Fibroblast of pulmonary artery (primary cell): ENCODE results near the gene NEURL1.

Experiments
- DNase-seq: peaks from one replicate; pipeline ENCODE4 v3.0.0-alpha.2; 2010; ENCODE audit warnings: low read depth
- H3K4me3 ChIP-seq: replicated peaks from 2 replicates; pipeline ENCODE4 v1.5.1; 2011; ENCODE audit warnings: low read depth, mild to moderate bottlenecking, control low read depth, low read length, moderate library complexity
- CTCF ChIP-seq: IDR thresholded peaks from 2 replicates; pipeline ENCODE4 v1.5.1; 2011; ENCODE audit warnings: mild to moderate bottlenecking, control low read depth, low read length, inconsistent platforms; ENCODE audit errors: missing control alignments

The NEURL1 gene

GRCh38 chr10:103592186-103593021 lies 98.9 kb downstream of the NEURL1 start:
- no peak overlapping the region for H3K4me3 ChIP-seq
- TF ChIP-seq CTCF, result peak; percentile 72
- peak; percentile 39 for DNase-seq

- DNase-seq, result no peak
- no peak for TF ChIP-seq CTCF
These were observed 99.6 kb downstream of the NEURL1 start for GRCh38 chr10:103593022-103593570.

GRCh38 chr10:103595933-103596726 lies 102.6 kb downstream of the NEURL1 start:
- TF ChIP-seq CTCF, result no peak
- H3K4me3 ChIP-seq, result no peak overlapping the region
- no peak for DNase-seq

More at GRCh38 chr10:103593022-103593570, 99.6 kb downstream of the NEURL1 start:
- no peak overlapping the region for H3K4me3 ChIP-seq

GRCh38 chr10:103597003-103597402 lies 103.5 kb downstream of the NEURL1 start:
- H3K4me3 ChIP-seq, result no peak overlapping the region
- no peak for DNase-seq
- TF ChIP-seq CTCF, result no peak

- peak; percentile 84 for DNase-seq
- no peak overlapping the region for H3K4me3 ChIP-seq
- peak; percentile 81 for TF ChIP-seq CTCF
These were observed 105.2 kb downstream of the NEURL1 start for GRCh38 chr10:103598654-103599115.

GRCh38 chr10:103599211-103599610 lies 105.7 kb downstream of the NEURL1 start:
- no peak for DNase-seq

More at GRCh38 chr10:103599211-103599610, 105.7 kb downstream of the NEURL1 start:
- no peak overlapping the region for H3K4me3 ChIP-seq
- TF ChIP-seq CTCF, result no peak
